Activated CD8-positive, alpha-beta memory T cell treated with anti-CD3 and anti-CD28 coated beads for 48 hours (primary cell): ENCODE data around the gene ADAMTS9.

ENCODE experiments used
- DNase-seq, 3 experiments: peaks; one replicate each; pipeline ENCODE4 v3.0.0-alpha.2; 2020; ENCODE audit warnings: low read depth in 2 of 3, low spot score in 2 of 3

The ADAMTS9 gene

GRCh38 chr3:64578797-64579196 lies 109.0 kb downstream of the ADAMTS9 start:
- DNase-seq: no peak

- no peak for DNase-seq
Measured at GRCh38 chr3:64578062-64578770, 109.6 kb downstream of the ADAMTS9 start.

GRCh38 chr3:64576211-64576775 lies 111.5 kb downstream of the ADAMTS9 start:
- DNase-seq: no peak

- no peak for DNase-seq
Measured at GRCh38 chr3:64575211-64575844, 112.5 kb downstream of the ADAMTS9 start.

- no peak for DNase-seq
Measured at GRCh38 chr3:64574194-64574593, 113.6 kb downstream of the ADAMTS9 start.

GRCh38 chr3:64571982-64572381 lies 115.8 kb downstream of the ADAMTS9 start:
- no peak for DNase-seq

GRCh38 chr3:64568895-64569517 lies 118.8 kb downstream of the ADAMTS9 start:
- DNase-seq: no peak

GRCh38 chr3:64566859-64567258 lies 120.9 kb downstream of the ADAMTS9 start:
- DNase-seq: no peak

GRCh38 chr3:64563751-64564150 lies 124.0 kb downstream of the ADAMTS9 start:
- no peak for DNase-seq

GRCh38 chr3:64561868-64562267 lies 125.9 kb downstream of the ADAMTS9 start:
- no peak for DNase-seq

GRCh38 chr3:64561325-64561843 lies 126.4 kb downstream of the ADAMTS9 start:
- DNase-seq: no peak

- no peak for DNase-seq
Measured at GRCh38 chr3:64560791-64561190, 127.0 kb downstream of the ADAMTS9 start.

- no peak for DNase-seq
Measured at GRCh38 chr3:64559588-64559987, 128.2 kb downstream of the ADAMTS9 start.

- DNase-seq: no peak
Measured at GRCh38 chr3:64556046-64556445, 131.8 kb downstream of the ADAMTS9 start.

- DNase-seq: no peak
Measured at GRCh38 chr3:64555351-64555750, 132.4 kb downstream of the ADAMTS9 start.

- DNase-seq: no peak
Measured at GRCh38 chr3:64554096-64554920, 133.5 kb downstream of the ADAMTS9 start.

GRCh38 chr3:64552966-64553365 lies 134.8 kb downstream of the ADAMTS9 start:
- no peak for DNase-seq

GRCh38 chr3:64552160-64552559 lies 135.6 kb downstream of the ADAMTS9 start:
- DNase-seq: no peak

- no peak for DNase-seq
Measured at GRCh38 chr3:64551697-64552096, 136.1 kb downstream of the ADAMTS9 start.

GRCh38 chr3:64550745-64551144 lies 137.1 kb downstream of the ADAMTS9 start:
- no peak for DNase-seq

GRCh38 chr3:64549869-64550268 lies 137.9 kb downstream of the ADAMTS9 start:
- no peak for DNase-seq
